Left ventricle myocardium inferior (tissue), 1 donor: ENCODE results near the gene IFT122. TPM values are rescaled to one million over a fixed set of nuclear protein-coding genes. Genes with fewer than 3 reads are reported as not detected.
"Not testable (repeated sequence)": the region's sequence is repeated elsewhere in the genome, so short reads cannot be mapped to it uniquely, and the experiment has no call there.

ENCODE experiments used
- DNase-seq: peaks from one replicate; pipeline ENCODE4 v3.0.0-alpha.2; 2020
- H3K27ac ChIP-seq: fragments of 200-600 bp; replicated peaks from 2 replicates; pipeline ENCODE4 v1.8.0; 2021
- H3K27me3 ChIP-seq: fragments of 200-600 bp; 2 replicates; pipeline ENCODE4 v1.8.0; 2021; ENCODE audit warnings: low read depth
- H3K36me3 ChIP-seq: fragments of 200-600 bp; 2 replicates; pipeline ENCODE4 v1.8.0; 2021
- H3K4me1 ChIP-seq: fragments of 200-600 bp; 2 replicates; pipeline ENCODE4 v1.8.0; 2021
- H3K4me3 ChIP-seq: fragments of 200-600 bp; 2 replicates; pipeline ENCODE4 v1.8.0; 2021; ENCODE audit warnings: mild to moderate bottlenecking, moderate library complexity
- H3K9me3 ChIP-seq: fragments of 200-600 bp; replicated peaks from 2 replicates; pipeline ENCODE4 v1.8.0; 2021
- intact Hi-C: fragments of 100-400 bp; cut with micrococcal nuclease; formaldehyde crosslinking; loops from one replicate; pipeline ENCODE4 v1.11.0; 2022
- total RNA-seq: library from RNA; stranded (reverse); fragmentation: NEBNext Ultra II Directional; extraction: Animal tissue kit (Norgen Biotek cat#: 25700); gene quantifications from one replicate; pipeline ENCODE4 v1.2.1, GENCODE V29; 2021
- TF ChIP-seq, protein P1 (sequence below): fragments of 200-600 bp; IDR thresholded peaks from 2 replicates; pipeline ENCODE4 v1.8.0; 2021; ENCODE audit warnings: antibody characterized with exemption, mild to moderate bottlenecking, borderline replicate concordance
- donor health status: DM: no; HTN: yes; CAD: no; lungs with severe emphysema.

The IFT122 gene
- total RNA-seq, 1 donor from 2014 or later: 16.5 TPM

DNA sequence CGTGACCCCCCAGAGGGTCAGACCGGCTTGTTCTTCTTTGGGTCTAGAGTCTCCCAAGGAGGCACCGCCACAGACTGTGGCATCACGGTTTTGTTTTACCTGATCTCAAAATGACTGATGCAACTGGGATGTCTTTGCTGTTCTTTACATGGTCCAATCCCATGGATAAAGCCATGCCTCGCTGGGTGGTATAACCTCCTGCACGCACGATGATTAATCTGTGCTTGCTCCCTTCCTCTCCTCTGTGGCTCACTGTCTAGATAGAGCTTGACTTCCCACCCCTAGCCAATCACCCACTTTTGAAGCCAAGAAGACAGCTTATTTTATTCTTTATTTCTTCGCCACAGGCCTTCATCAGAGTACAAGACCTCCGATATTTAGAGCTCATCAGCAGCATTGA lies 51.8 kb downstream of the IFT122 start:
- Histone ChIP-seq H3K36me3 (peaks cover 18% of the 10 kb centered on the region), H3K4me3 (no peak overlapping the region), H3K27ac (no peak overlapping the region), H3K9me3 (no peaks in the 10 kb centered on the region), H3K27me3 (no peaks in the 10 kb centered on the region), H3K4me1 (peaks cover 52% of the 10 kb centered on the region)
- intact Hi-C loops: loop anchor here (5.0 kb wide), 1 partner anchor 116 kb away; the partner anchor contains the start of gene PLXND1
- TF ChIP-seq, protein P1, sequence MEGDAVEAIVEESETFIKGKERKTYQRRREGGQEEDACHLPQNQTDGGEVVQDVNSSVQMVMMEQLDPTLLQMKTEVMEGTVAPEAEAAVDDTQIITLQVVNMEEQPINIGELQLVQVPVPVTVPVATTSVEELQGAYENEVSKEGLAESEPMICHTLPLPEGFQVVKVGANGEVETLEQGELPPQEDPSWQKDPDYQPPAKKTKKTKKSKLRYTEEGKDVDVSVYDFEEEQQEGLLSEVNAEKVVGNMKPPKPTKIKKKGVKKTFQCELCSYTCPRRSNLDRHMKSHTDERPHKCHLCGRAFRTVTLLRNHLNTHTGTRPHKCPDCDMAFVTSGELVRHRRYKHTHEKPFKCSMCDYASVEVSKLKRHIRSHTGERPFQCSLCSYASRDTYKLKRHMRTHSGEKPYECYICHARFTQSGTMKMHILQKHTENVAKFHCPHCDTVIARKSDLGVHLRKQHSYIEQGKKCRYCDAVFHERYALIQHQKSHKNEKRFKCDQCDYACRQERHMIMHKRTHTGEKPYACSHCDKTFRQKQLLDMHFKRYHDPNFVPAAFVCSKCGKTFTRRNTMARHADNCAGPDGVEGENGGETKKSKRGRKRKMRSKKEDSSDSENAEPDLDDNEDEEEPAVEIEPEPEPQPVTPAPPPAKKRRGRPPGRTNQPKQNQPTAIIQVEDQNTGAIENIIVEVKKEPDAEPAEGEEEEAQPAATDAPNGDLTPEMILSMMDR: no peak
- DNase-seq: no peak

DNA sequence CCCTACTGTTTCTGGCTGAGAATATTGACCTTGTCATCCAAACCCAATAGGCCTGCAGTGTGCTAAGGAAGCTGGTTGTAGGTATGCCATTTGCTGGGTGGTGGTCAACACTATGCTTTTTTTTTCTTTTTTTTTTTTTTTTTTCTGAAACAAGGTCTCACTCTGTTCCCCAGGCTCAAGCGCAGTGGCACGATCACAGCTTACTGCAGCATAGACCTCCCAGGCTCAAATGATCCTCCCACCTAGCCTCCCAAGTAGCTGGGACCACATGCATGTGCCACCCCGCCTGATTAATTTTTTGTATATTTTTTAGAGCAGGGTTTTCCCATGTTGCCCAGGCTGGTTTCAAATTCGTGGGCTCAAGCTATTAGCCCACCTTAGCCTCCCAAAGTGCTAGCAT lies 52.7 kb downstream of the IFT122 start:
- Histone ChIP-seq H3K4me1 (peaks cover 52% of the 10 kb centered on the region), H3K36me3 (peaks cover 18% of the 10 kb centered on the region)
- intact Hi-C loops: loop anchor here (5.0 kb wide), 1 partner anchor 115 kb away; the partner anchor contains the start of gene PLXND1

DNA sequence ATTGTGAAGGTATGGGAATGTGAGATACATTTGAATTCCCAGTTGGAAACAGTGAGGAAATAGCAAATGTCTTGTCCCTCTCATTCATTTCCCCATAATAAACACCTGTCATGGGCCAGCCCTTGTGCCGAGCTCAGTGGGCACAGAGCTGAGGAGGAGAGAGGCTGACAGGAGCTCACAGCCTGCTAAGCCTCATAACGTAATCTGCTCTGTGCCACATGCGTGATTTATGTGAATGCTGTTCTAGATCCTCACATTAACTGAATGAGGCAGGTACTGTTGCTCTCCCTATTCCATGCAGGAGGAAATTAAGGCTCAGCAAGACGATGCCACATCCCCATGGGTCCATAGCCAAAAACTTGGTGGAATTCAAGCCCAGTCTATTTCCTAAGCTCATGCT lies 53.2 kb downstream of the IFT122 start:
- Histone ChIP-seq H3K27ac (no peak overlapping the region), H3K4me3 (no peak overlapping the region), H3K4me1 (peaks cover 57% of the 10 kb centered on the region), H3K36me3 (peaks cover 18% of the 10 kb centered on the region), H3K9me3 (no peaks in the 10 kb centered on the region), H3K27me3 (no peaks in the 10 kb centered on the region)
- intact Hi-C loops: loop anchor here (5.0 kb wide), 1 partner anchor 114 kb away; the partner anchor contains the start of gene PLXND1
- DNase-seq: no peak
- TF ChIP-seq, protein P1: no peak

More for the DNA sequence above, 52.7 kb downstream of the IFT122 start:
- no peak overlapping the region for H3K4me3 ChIP-seq
- DNase-seq: no peak
- H3K27ac ChIP-seq: no peak overlapping the region
- TF ChIP-seq, protein P1: no peak
- no peaks in the 10 kb centered on the region for H3K27me3 ChIP-seq
- H3K9me3 ChIP-seq: no peaks in the 10 kb centered on the region

DNA sequence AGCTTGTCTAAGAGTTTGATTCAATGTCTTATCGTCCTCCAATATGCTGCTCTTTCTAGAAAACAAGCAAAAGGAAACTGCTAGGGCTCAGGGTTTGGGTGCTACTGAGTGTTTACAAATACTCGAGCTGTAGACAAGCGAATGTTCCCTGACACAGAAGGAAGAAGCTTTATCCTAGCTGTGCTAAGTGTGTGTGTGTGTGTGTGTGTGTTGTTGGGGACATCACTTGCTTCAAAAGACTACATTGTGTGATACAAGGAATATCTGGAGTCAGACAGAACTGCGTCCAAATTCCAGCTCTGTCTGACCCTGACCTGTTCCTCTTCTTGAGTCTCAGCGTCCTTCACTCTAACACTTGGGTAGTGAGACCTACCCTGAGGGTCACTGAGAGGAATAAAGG lies 54.5 kb downstream of the IFT122 start:
- DNase-seq, H3K9me3 ChIP-seq, H3K4me3 ChIP-seq, H3K27me3 ChIP-seq: not testable (repeated sequence)
- Histone ChIP-seq H3K36me3 (peaks cover 18% of the 10 kb centered on the region), H3K4me1 (peaks cover 70% of the 10 kb centered on the region), H3K27ac (peak overlapping the region; percentile 85)
- intact Hi-C loops: loop anchor here (5.0 kb wide), 1 partner anchor 113 kb away; the partner anchor contains the start of gene PLXND1

DNA sequence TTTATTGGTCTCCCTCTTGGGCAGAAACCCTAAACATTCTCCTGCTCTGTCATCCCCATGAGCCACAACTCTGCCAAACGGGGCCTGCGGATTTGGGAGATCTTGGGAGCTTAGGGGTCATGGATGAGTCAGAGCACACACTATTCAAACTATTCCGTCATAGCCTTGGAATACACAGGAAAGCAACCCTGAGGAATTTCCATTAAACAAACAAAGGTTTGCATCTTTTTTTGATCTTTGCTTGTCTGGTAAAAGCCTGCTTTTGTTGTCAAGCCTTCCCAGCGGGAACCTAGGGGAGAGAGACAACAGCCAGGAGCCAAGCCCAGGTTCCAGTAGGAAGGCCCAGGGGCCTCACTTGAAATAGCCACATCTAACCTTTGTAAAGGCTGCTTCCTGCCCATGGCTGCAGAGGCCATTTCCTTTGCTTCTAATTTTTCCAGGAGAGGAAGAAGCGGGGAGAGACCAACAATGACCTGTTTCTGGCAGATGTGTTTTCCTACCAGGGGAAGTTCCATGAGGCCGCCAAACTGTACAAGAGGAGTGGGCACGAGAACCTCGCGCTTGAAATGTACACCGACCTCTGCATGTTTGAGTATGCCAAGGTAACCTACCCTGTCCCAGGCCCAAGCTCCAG lies 55.1 kb downstream of the IFT122 start:
- H3K36me3 ChIP-seq: peaks cover 18% of the 10 kb centered on the region
- H3K4me1 ChIP-seq: peaks cover 74% of the 10 kb centered on the region

DNA sequence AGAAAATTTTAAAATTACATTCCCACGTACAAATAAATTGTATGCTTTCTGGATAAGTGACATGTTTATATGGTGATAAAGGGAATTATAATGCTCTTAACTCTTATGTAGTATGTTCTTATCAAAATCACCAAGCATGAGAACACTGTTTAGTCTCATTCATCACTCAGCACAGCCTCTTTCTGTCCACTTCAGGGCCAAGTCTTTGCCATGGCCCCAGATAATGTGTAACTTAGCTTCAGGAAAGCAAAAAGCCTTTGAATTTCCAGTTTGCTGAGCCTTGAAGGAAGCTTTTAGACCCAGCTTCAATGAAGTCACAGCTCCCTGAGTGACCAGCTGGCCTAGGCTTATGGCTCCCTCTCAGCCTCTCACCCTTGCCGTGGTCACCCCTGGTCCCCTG lies 57.9 kb downstream of the IFT122 start:
- DNase-seq, H3K9me3 ChIP-seq, intact Hi-C loops, H3K27me3 ChIP-seq, H3K4me3 ChIP-seq, H3K36me3 ChIP-seq: not testable (repeated sequence)
- Histone ChIP-seq H3K4me1 (peaks cover 91% of the 10 kb centered on the region), H3K27ac (peak overlapping the region; percentile 88)

More for the DNA sequence above, 55.1 kb downstream of the IFT122 start:
- H3K27me3 ChIP-seq, DNase-seq, H3K4me3 ChIP-seq, intact Hi-C loops, H3K9me3 ChIP-seq: not testable (repeated sequence)
- H3K27ac ChIP-seq: peak overlapping the region; percentile 85

DNA sequence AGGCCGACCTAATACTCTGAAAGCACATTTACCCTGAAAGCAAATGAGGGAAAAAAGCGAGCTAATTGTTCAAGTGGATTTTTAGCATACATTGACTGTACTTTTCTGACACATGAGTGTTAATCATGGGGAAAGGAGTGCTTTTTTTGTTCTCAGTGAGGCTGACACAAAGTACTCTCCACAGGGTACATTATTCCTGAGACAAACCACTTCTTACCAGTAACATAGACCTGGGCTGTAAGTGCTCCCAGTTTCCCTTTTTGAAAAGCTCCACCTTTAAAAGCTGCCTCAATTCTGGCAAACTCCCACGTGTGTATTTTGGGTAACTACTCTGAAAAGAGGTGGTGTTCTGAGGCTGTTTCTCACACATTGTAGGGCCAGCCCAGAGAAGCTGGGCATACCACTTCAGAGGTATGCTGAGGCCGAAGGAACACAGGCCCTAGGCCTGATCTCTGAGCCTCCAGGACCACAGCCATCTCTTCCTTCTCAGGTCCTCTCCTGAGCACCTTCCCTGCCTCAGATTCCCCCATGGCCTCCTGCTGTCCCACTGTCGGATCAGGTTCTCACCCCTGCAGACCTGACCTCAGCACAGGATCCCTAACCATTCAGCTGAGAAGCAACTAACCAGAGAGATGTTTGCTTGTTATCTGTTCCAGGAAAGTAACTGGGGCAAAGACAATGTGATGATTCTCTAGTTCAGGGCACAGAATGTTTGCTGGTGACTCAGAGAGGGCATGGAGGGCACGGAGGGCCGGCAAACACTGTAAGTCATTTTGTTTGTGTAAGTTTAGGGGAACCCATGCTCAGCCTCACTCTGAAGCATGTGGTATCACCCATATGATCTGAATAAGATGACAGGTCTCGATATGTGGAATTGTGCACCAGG lies 58.8 kb downstream of the IFT122 start:
- H3K27me3 ChIP-seq, H3K36me3 ChIP-seq, H3K9me3 ChIP-seq, H3K4me3 ChIP-seq, DNase-seq, intact Hi-C loops: not testable (repeated sequence)
- Histone ChIP-seq H3K4me1 (peaks cover 97% of the 10 kb centered on the region), H3K27ac (peak overlapping the region; percentile 88)

DNA sequence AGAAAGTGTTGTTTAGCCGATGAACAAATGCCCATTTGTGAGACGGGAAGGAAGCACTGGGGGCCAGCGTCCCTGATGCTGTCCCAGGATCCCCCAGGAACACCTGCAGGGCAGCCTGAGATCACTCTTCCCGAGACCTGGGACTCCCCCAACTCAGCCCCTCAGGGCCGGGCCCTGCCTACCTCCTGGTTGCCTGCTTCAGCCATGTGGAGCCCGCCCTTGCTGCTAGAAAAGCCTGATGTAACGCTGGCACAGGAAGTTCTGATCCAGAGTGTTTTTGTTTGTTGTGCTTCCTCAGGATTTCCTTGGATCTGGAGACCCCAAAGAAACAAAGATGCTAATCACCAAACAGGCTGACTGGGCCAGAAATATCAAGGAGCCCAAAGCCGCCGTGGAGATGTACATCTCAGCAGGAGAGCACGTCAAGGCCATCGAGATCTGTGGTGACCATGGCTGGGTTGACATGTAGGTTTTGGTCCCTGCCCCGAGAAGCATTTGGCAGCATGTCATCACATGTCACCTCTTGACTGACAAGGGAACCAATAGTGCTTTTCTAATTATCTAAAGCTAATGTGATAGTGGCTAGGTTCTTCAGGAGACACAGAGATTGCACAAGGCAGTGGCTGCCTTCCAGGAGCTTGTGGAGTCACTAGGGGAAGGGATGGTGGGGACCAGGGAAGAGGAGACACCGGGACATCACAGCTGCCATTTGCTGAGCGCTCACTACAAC lies 59.7 kb downstream of the IFT122 start:
- intact Hi-C loops: loop anchor here (10.0 kb wide), 1 partner anchor 55 kb away; no protein-coding TSS in a partner anchor
- peak overlapping the region; percentile 88 for H3K27ac ChIP-seq
- H3K36me3 ChIP-seq: not testable (repeated sequence)

More for the DNA sequence above, 59.7 kb downstream of the IFT122 start:
- H3K9me3 ChIP-seq, H3K27me3 ChIP-seq, H3K4me3 ChIP-seq: not testable (repeated sequence)
- DNase-seq: peak; percentile 43
- peaks cover 96% of the 10 kb centered on the region for H3K4me1 ChIP-seq
